Metanephros (tissue), 1 donor: ENCODE data around the gene SEMA4F. TPM values are rescaled to one million over a fixed set of nuclear protein-coding genes. Genes with fewer than 3 reads are reported as not detected.

Source experiments
- total RNA-seq: library from RNA; depleted of rRNA; stranded (reverse); fragments of >200 nt; gene quantifications from one replicate; pipeline ENCODE4 v1.2.3, GENCODE V29; 2014

Gene SEMA4F, protein sequence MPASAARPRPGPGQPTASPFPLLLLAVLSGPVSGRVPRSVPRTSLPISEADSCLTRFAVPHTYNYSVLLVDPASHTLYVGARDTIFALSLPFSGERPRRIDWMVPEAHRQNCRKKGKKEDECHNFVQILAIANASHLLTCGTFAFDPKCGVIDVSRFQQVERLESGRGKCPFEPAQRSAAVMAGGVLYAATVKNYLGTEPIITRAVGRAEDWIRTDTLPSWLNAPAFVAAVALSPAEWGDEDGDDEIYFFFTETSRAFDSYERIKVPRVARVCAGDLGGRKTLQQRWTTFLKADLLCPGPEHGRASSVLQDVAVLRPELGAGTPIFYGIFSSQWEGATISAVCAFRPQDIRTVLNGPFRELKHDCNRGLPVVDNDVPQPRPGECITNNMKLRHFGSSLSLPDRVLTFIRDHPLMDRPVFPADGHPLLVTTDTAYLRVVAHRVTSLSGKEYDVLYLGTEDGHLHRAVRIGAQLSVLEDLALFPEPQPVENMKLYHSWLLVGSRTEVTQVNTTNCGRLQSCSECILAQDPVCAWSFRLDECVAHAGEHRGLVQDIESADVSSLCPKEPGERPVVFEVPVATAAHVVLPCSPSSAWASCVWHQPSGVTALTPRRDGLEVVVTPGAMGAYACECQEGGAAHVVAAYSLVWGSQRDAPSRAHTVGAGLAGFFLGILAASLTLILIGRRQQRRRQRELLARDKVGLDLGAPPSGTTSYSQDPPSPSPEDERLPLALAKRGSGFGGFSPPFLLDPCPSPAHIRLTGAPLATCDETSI
- total RNA-seq, result 4.0 TPM

DNA sequence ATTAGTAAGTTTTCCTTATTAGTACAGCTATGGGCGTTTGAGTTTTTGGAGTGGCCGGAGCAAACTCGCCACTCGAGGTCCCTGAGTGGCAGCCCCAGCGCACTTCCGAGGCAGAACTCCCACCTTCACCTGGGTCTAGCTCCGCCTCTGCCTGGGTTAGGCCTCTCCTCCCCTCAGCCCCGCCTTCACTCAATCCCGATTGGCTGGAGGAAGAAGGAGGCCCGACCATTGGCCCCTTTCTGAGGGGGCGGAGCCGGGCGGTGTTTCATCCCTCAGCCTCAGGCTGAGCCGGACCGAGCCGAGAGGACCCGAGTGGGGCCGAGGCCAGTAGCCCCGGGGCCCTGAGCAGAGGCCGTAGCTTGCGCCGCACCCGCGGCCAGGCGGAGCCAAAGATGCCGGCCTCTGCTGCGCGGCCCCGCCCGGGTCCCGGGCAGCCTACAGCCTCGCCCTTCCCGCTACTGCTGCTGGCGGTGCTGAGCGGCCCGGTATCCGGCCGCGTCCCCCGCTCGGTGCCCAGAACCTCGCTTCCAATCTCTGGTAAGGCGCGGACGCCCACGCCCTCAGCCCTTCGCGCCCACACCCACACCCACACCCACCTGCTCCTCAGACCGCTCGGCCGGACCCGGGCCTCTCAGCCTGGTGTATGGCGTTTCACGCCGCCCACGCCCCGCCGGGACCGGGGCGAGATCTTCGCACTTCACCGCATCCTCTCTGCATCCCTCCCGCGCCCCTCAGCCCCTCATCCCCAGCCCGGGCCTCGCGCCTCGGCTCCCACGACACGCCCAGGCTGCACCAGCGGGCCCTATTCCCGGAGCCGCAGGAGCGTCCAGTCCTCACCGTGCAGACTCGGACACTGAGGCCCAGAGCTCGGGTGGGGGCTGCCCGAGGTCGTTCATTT, at the start of gene SEMA4F:
SEMA4F (plus strand) TSS at position 263 of the 898 bp plus-strand sequence; CDS start at position 393, 130 bp downstream.

DNA sequence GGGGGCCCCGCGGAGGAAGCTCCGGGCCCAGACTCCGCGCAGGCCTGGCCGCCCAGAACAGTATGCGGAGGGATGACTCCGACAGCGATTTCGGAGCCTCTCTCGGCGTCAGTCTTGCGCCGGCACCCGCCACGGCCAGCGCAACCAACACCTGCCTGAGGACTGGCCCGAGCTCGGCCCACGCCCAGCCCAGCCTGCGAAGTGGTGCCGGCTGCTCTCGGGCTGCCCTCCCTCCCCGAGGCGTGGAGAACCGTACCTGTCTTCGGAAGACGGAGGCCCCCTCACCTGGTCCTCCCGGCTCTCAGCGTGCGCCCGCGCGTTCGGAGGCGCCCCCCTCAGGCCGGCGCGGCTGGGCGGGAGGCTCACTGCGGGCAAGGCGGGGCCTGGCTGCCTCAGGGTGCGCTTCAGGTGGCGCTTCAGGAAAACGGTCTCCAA, 6.0 kb upstream of the SEMA4F start, which contains the start of gene M1AP:
M1AP (minus strand) TSS at position 322 of the 435 bp plus-strand sequence. CDS start 8,055 bp downstream, outside the sequence.

Other genes with a start within 250 kb of the SEMA4F start
- 3.7 TPM for gene C2orf81, start 232.6 kb upstream of the SEMA4F start, total RNA-seq
- 20.8 TPM for gene WDR54, start 232.5 kb upstream of the SEMA4F start, total RNA-seq
- gene RTKN, start 212.3 kb upstream of the SEMA4F start, total RNA-seq, result 55.7 TPM
- 22.7 TPM for gene INO80B, start 199.2 kb upstream of the SEMA4F start, total RNA-seq
- 59.0 TPM for gene WBP1, start 195.8 kb upstream of the SEMA4F start, total RNA-seq
- 48.1 TPM for gene MOGS, start 188.9 kb upstream of the SEMA4F start, total RNA-seq
- 38.5 TPM for gene MRPL53, start 181.6 kb upstream of the SEMA4F start, total RNA-seq
- gene CCDC142, start 171.2 kb upstream of the SEMA4F start, total RNA-seq, result 31.2 TPM
- 28.2 TPM for gene TTC31, start 171.2 kb upstream of the SEMA4F start, total RNA-seq
- gene LBX2, start 154.6 kb upstream of the SEMA4F start, total RNA-seq, result 1.1 TPM
- gene PCGF1, start 146.6 kb upstream of the SEMA4F start, total RNA-seq, result 8.9 TPM
- gene TLX2, start 139.8 kb upstream of the SEMA4F start, total RNA-seq, result not detected
- gene DQX1, start 128.0 kb upstream of the SEMA4F start, total RNA-seq, result not detected
- 68.7 TPM for gene AUP1, start 124.5 kb upstream of the SEMA4F start, total RNA-seq
- gene HTRA2, start 124.3 kb upstream of the SEMA4F start, total RNA-seq, result 33.0 TPM
- 10.0 TPM for gene LOXL3, start 100.3 kb upstream of the SEMA4F start, total RNA-seq
- gene DOK1, start 99.5 kb upstream of the SEMA4F start, total RNA-seq, result 10.5 TPM
- gene M1AP, start 5.9 kb upstream of the SEMA4F start, total RNA-seq, result 0.47 TPM
- 18.7 TPM for gene HK2, start 179.9 kb downstream of the SEMA4F start, total RNA-seq